Endothelial cell (in vitro differentiated cells): ENCODE data around the gene AKR1C1. TPM values are rescaled to one million over a fixed set of nuclear protein-coding genes. Genes with fewer than 3 reads are reported as not detected.
"Not testable (repeated sequence)": the region's sequence is repeated elsewhere in the genome, so short reads cannot be mapped to it uniquely, and the experiment has no call there.

Experiments used
- DNase-seq: peaks from one replicate; pipeline ENCODE4 v3.0.0; 2021; ENCODE audit warnings: low spot score
- H3K27ac Mint-ChIP-seq: one replicate; pipeline ENCODE4 v1.8.0; 2021; ENCODE audit warnings: mixed read lengths, inconsistent platforms; ENCODE audit not compliant: unreplicated experiment
- H3K27me3 Mint-ChIP-seq: one replicate; pipeline ENCODE4 v1.8.0; 2021; ENCODE audit warnings: mild to moderate bottlenecking, moderate library complexity, mixed read lengths, inconsistent platforms; ENCODE audit not compliant: unreplicated experiment
- H3K36me3 Mint-ChIP-seq: one replicate; pipeline ENCODE4 v1.8.0; 2021; ENCODE audit warnings: mild to moderate bottlenecking, low read depth, mixed read lengths, inconsistent platforms; ENCODE audit not compliant: unreplicated experiment
- H3K4me1 Mint-ChIP-seq: one replicate; pipeline ENCODE4 v1.8.0; 2021; ENCODE audit warnings: mild to moderate bottlenecking, mixed read lengths, inconsistent platforms; ENCODE audit not compliant: unreplicated experiment
- H3K4me3 Mint-ChIP-seq: one replicate; pipeline ENCODE4 v1.8.0; 2021; ENCODE audit warnings: mild to moderate bottlenecking, mixed read lengths, inconsistent platforms; ENCODE audit not compliant: unreplicated experiment
- H3K9me3 Mint-ChIP-seq: one replicate; pipeline ENCODE4 v1.8.0; 2021; ENCODE audit warnings: mixed read lengths, inconsistent platforms; ENCODE audit not compliant: unreplicated experiment
- total RNA-seq: library from RNA; stranded (reverse); fragmentation: NEBNext Ultra II Directional; extraction: Animal tissue kit (Norgen Biotek cat#: 25700); gene quantifications from one replicate; pipeline ENCODE4 v1.2.1, GENCODE V29; 2021; ENCODE audit not compliant: unreplicated experiment
- TF ChIP-seq, protein P1 (sequence below): fragments of 200-600 bp; sonication (generic); IDR thresholded peaks from one replicate; pipeline ENCODE4 v1.5.0; 2021; ENCODE audit warnings: antibody characterized with exemption; ENCODE audit not compliant: unreplicated experiment

AKR1C1 gene
- total RNA-seq, 1 donor from 2014 or later = 1.6 TPM

DNA sequence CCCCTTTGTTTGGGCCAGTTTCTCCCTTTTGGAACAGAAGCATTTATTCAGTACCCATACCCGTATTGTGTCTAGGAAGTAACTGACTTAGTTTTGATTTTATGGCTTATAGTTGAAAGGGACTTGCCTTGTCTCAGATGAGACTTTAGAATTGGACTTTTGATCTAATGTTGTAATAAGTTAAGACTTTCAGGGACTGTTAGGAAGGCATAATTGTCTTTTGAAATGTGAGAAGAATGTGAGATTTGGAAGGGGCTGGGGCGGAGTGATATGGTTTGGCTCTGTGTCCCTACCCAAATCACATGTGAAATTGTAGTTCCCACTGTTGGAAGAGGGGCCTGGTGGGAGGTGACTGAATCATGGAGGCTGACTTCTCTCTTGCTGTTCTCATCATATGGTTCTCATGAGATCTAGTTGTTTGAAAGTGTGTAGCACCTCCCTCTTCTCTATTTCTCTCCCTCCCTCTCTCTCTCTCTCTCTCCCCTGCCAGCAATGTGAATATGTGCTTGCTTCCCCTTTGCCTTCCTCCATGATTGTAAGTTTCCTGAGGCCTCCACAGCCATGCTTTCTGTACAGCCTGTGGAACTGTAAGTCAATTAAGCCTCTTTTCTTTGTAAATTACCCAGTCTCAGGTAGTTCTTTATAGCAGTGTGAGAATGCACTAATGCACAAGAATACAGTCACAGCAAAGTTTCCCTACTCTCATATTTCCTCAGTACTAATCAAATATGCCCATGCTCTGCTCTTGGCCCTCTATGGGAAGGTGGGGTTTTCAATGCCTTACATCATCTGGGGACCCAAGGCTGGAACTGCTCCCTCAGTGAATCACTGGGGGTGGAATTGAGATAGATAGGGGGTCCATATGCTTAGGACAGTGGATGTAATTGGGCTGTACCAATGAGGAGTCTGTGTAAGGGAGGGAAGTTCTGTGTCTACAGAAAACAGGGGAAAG is 17.2 kb upstream of the AKR1C1 start:
- peaks cover 2% of the 10 kb centered on the region for H3K27me3 Mint-ChIP-seq
- no peaks in the 10 kb centered on the region for H3K4me1 Mint-ChIP-seq
- no peaks in the 10 kb centered on the region for H3K36me3 Mint-ChIP-seq
- H3K4me3 Mint-ChIP-seq = no peak overlapping the region
- TF ChIP-seq, protein P1, sequence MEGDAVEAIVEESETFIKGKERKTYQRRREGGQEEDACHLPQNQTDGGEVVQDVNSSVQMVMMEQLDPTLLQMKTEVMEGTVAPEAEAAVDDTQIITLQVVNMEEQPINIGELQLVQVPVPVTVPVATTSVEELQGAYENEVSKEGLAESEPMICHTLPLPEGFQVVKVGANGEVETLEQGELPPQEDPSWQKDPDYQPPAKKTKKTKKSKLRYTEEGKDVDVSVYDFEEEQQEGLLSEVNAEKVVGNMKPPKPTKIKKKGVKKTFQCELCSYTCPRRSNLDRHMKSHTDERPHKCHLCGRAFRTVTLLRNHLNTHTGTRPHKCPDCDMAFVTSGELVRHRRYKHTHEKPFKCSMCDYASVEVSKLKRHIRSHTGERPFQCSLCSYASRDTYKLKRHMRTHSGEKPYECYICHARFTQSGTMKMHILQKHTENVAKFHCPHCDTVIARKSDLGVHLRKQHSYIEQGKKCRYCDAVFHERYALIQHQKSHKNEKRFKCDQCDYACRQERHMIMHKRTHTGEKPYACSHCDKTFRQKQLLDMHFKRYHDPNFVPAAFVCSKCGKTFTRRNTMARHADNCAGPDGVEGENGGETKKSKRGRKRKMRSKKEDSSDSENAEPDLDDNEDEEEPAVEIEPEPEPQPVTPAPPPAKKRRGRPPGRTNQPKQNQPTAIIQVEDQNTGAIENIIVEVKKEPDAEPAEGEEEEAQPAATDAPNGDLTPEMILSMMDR = no peak
- H3K27ac Mint-ChIP-seq = no peak overlapping the region
- DNase-seq = no peak
- no peaks in the 10 kb centered on the region for H3K9me3 Mint-ChIP-seq

DNA sequence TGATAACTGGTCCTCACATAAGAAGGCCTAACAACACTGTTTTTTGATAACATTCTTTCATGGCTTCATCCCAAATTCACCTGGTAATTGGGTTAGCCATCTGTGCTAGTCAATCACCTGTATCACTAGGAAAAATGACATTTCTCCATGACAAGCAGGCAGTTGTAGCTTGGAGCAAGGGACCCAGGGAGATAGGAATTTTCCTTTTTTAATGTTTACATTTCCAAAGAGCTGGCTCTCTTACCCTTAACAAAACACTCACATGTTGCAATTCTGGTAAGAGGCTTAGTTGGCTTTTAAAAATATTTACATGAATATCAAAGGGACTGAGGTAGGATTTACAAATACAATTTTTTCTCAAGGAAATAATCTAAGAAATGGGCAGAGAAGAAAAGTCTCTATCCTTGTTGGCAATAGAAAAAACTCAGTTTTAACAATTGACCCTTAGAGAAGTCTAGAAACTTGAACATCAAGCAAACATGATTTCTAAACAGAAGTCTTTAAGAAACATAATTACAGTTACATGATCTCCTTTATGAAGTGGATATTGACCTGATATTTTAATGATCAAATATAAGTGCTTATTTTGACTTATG is 16.1 kb upstream of the AKR1C1 start:
- H3K4me3 Mint-ChIP-seq = no peak overlapping the region
- no peaks in the 10 kb centered on the region for H3K9me3 Mint-ChIP-seq
- H3K27me3 Mint-ChIP-seq = no peaks in the 10 kb centered on the region

DNA sequence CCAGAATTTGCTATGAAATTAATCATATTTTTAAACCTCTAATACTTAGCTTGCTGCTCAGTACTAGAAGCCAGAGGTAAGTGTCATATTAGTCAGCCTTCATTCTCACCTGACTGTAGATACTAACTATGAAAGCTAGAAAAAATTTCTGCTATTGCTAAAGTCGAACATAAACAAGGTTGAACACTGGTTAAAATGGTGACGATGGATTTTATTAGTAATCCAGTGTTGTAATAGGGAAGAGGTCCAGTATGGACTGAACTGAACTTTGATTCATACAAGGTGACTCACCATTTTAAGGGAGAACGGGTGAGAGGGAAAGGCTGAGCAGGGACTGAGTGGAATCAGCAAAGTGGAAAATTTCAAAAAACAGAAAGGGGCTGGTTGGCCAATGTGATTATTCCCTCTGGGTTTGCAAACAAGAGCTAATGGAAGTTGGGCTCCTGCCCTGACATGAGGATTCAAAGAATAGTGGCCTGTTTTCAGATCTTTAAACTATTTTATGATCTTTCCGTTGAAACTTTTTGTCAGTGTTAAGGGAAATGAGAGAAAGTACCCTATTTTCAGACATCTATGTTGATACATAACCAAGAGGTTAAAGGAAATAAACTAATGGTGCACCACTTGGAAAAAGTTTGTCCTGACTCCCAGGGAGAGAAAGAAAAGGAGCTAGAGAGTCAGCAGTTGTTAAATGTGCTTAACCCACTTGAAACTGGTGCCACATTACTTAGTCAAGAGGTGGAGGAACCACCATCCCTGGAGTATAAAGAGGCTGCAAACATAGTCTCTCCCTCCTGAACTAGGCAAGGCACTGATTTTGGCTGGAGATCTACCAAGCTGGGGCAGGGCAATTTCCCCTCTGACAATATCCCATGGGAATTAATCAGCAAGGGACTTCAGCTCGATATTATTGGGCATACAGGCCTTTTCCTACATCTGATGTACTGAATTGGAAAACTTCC is 15.3 kb upstream of the AKR1C1 start:
- DNase-seq = no peak
- Mint-ChIP-seq H3K27me3 (no peaks in the 10 kb centered on the region), H3K9me3 (no peaks in the 10 kb centered on the region), H3K36me3 (no peaks in the 10 kb centered on the region), H3K4me1 (peaks cover 4% of the 10 kb centered on the region), H3K27ac (no peak overlapping the region), H3K4me3 (no peak overlapping the region)
- TF ChIP-seq, protein P1 = no peak

More for the DNA sequence above, 16.1 kb upstream of the AKR1C1 start:
- Mint-ChIP-seq H3K4me1 (peaks cover 1% of the 10 kb centered on the region), H3K27ac (no peak overlapping the region), H3K36me3 (no peaks in the 10 kb centered on the region)
- TF ChIP-seq, protein P1 = no peak
- no peak for DNase-seq

DNA sequence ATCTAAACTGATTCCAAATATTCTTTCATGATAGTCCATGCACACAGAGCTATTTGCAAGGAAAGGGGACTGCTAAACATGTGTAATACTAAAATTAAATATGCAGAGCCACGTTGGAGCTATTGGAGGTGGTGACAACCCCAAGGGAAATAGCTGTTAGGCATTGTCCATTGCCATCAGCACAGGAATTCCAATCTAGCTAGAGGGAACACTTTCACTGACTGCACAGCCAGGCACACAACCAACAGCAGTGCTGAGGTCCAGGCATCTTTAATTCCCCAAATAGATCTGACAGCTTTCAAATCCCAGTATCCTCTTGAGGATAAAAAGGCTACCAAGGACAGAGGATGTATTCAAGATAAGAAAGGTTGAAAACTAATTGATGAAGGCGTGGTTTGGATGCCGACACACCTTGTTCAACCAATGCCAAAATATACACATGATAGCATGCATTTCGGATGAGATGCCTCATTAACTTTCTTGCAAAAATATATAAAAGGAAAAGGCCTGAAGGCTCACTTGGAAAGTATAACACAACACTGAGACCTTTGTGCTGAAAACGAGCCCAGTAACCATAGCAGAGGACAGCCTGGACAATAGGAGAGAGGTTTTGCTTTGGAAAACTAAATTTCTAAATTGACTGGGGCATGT is 11.6 kb upstream of the AKR1C1 start:
- H3K4me1 Mint-ChIP-seq, H3K27ac Mint-ChIP-seq, DNase-seq, H3K9me3 Mint-ChIP-seq, H3K27me3 Mint-ChIP-seq, H3K36me3 Mint-ChIP-seq, H3K4me3 Mint-ChIP-seq: not testable (repeated sequence)

DNA sequence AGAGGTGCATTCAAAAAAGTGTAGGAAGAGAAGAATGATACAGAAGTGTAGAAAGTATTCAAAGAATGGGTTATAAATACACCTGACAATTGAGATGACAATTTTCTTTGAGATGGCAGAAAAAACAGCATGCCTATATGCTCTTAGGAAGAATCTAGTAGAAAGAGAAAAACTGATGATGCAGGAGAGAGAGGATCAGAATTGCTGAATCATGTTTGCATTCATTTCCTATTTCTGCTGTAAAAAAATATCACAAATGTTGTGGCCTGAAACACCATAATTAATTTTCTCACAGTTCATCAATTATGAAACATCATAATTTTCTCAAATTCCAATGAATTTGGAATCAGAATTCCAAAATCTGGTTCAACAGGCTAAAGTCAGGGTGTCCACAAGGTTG is 9.8 kb upstream of the AKR1C1 start:
- no peak for DNase-seq
- peaks cover 4% of the 10 kb centered on the region for H3K4me1 Mint-ChIP-seq
- H3K9me3 Mint-ChIP-seq = no peaks in the 10 kb centered on the region
- no peaks in the 10 kb centered on the region for H3K27me3 Mint-ChIP-seq
- TF ChIP-seq, protein P1 = no peak
- no peak overlapping the region for H3K4me3 Mint-ChIP-seq
- no peaks in the 10 kb centered on the region for H3K36me3 Mint-ChIP-seq
- no peak overlapping the region for H3K27ac Mint-ChIP-seq

DNA sequence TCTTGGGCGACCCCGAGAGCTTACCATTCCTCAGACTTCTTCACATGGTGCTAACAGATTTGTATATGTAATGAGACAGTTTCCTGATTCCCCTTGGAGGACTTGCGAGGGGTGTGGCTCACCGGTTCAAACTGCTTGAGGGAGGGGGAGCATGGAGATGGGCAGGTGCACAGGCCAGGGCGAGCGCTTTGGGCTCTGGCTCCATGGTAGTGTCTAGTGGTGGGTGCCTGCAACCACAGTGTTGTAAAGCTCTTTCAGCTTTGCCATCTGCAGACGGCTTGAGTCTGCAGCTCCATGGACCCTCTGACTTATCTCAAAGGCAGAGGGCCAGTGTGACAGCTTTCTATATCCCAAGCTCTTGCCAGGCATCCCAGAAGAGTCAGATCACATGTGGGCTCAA is 7.1 kb upstream of the AKR1C1 start:
- not testable (repeated sequence) for H3K36me3 Mint-ChIP-seq, H3K27ac Mint-ChIP-seq, H3K27me3 Mint-ChIP-seq, H3K4me1 Mint-ChIP-seq, DNase-seq, H3K4me3 Mint-ChIP-seq, H3K9me3 Mint-ChIP-seq

DNA sequence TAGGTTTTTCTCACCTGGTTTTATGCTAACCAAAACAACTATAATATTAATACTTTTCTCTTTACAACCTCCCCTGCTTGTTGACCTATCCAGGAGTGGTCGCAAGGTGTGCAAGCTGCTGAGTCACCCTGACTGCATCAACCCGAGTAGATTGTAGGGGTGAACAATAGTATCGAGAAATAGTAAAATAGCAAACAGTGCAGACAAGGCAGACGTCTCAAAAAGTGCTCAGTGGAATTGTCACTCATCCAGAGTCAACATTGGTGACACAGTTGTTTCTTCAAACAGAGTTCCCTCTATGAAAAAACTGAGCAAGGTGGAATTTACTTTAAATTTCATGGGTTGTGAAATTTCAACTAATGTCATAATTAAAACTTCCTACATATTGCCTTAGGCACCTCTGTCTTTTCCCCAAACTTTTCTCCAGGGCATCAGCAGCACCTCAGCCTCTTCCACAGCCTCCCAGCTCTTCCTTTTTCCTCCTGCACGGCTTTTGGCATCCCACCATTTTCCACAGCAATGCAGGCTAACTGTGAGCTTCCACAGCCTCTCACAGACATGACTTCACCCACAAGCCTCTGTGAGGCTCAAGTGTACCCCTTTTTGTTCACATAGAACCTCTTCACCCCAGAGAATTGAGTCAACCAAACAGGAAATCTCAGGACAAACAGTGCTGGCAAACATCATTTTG is 6.1 kb upstream of the AKR1C1 start:
- not testable (repeated sequence) for H3K36me3 Mint-ChIP-seq, H3K27me3 Mint-ChIP-seq, H3K9me3 Mint-ChIP-seq, DNase-seq, H3K27ac Mint-ChIP-seq, H3K4me3 Mint-ChIP-seq, H3K4me1 Mint-ChIP-seq
